ENCODE measurements around the gene SERPINF2.

The SERPINF2 gene

DNA sequence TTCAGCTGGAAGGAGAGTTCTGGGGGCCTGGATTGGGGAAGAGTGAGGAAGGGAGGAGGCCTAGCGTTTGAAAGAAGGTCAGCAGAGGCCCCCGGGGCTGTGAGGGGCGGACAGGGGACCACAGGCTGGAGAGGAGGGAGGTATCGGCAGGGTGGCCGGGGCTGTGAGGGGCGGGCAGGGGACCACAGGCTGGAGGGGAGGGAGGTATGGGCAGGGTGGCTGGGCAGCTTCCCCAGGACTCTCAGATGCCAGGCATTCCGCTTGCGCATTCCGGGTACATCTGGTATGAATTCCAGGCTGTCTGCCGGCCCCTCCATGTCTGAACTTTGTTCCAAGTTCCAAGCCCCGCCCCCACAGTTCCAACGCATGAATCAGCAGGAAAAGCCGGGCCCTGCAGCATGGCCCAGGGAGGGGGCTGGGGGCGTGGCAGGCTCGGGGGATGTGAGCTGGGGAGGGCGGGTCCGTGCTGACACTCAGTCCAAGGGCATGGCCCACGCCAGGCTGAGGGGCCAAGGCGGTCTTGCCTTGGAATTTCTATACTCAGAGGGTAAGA lies 28.2 kb upstream of the SERPINF2 start (continued):
- TF ChIP-seq, protein P1, sequence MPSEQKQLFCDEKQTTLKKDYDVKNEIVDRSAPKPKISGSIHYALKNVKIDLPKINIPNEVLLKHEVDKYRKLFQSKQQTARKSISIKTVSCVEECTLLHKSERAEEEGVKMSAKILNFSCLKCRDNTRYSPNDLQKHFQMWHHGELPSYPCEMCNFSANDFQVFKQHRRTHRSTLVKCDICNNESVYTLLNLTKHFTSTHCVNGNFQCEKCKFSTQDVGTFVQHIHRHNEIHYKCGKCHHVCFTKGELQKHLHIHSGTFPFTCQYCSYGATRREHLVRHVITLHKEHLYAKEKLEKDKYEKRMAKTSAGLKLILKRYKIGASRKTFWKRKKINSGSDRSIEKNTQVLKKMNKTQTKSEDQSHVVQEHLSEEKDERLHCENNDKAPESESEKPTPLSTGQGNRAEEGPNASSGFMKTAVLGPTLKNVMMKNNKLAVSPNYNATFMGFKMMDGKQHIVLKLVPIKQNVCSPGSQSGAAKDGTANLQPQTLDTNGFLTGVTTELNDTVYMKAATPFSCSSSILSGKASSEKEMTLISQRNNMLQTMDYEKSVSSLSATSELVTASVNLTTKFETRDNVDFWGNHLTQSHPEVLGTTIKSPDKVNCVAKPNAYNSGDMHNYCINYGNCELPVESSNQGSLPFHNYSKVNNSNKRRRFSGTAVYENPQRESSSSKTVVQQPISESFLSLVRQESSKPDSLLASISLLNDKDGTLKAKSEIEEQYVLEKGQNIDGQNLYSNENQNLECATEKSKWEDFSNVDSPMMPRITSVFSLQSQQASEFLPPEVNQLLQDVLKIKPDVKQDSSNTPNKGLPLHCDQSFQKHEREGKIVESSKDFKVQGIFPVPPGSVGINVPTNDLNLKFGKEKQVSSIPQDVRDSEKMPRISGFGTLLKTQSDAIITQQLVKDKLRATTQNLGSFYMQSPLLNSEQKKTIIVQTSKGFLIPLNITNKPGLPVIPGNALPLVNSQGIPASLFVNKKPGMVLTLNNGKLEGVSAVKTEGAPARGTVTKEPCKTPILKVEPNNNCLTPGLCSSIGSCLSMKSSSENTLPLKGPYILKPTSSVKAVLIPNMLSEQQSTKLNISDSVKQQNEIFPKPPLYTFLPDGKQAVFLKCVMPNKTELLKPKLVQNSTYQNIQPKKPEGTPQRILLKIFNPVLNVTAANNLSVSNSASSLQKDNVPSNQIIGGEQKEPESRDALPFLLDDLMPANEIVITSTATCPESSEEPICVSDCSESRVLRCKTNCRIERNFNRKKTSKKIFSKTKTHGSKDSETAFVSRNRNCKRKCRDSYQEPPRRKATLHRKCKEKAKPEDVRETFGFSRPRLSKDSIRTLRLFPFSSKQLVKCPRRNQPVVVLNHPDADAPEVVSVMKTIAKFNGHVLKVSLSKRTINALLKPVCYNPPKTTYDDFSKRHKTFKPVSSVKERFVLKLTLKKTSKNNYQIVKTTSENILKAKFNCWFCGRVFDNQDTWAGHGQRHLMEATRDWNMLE (tag by site-specific recombination; conservative IDR thresholded peaks at IDR 0.05; ENCODE audit: low read depth), result no peak
- TF ChIP-seq, protein P2, sequence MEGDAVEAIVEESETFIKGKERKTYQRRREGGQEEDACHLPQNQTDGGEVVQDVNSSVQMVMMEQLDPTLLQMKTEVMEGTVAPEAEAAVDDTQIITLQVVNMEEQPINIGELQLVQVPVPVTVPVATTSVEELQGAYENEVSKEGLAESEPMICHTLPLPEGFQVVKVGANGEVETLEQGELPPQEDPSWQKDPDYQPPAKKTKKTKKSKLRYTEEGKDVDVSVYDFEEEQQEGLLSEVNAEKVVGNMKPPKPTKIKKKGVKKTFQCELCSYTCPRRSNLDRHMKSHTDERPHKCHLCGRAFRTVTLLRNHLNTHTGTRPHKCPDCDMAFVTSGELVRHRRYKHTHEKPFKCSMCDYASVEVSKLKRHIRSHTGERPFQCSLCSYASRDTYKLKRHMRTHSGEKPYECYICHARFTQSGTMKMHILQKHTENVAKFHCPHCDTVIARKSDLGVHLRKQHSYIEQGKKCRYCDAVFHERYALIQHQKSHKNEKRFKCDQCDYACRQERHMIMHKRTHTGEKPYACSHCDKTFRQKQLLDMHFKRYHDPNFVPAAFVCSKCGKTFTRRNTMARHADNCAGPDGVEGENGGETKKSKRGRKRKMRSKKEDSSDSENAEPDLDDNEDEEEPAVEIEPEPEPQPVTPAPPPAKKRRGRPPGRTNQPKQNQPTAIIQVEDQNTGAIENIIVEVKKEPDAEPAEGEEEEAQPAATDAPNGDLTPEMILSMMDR (tag by site-specific recombination; IDR thresholded peaks at IDR 0.05), result no peak
- TF ChIP-seq ZNF561 (tag by site-specific recombination; IDR thresholded peaks at IDR 0.05; ENCODE audit: borderline replicate concordance) (no peak), HOXD13 (CRISPR knock-in tag; IDR thresholded peaks at IDR 0.05; ENCODE audit: borderline replicate concordance) (no peak), ZNF529 (tag by site-specific recombination; IDR thresholded peaks at IDR 0.05; ENCODE audit: insufficient replicate concordance) (no peak), GLI4 (tag by site-specific recombination; IDR thresholded peaks at IDR 0.05) (no peak), ZNF223 (tag by site-specific recombination; IDR thresholded peaks at IDR 0.05) (no peak), ZXDB (tag by site-specific recombination; IDR thresholded peaks at IDR 0.05) (peak; percentile 33; the same call in 1 of the 2 replicates), ZNF24 (tag by site-specific recombination; IDR thresholded peaks at IDR 0.05) (no peak), ZNF777 (tag by site-specific recombination; IDR thresholded peaks at IDR 0.05; ENCODE audit: borderline replicate concordance) (no peak), ZNF555 (tag by site-specific recombination; conservative IDR thresholded peaks at IDR 0.05) (no peak), REPIN1 (tag by site-specific recombination; IDR thresholded peaks at IDR 0.05; ENCODE audit: low read depth) (no peak), GLIS2 (tag by site-specific recombination; IDR thresholded peaks at IDR 0.05) (peak; percentile 66), KLF8 (tag by site-specific recombination; IDR thresholded peaks at IDR 0.05) (peak; percentile 46; the same call in 1 of the 2 replicates), ZNF558 (tag by site-specific recombination; IDR thresholded peaks at IDR 0.05) (no peak), ZNF239 (tag by site-specific recombination; IDR thresholded peaks at IDR 0.05) (no peak), ZBTB48 (tag by site-specific recombination; IDR thresholded peaks at IDR 0.05) (no peak; the same call in 1 of the 2 replicates), ZNF768 (tag by site-specific recombination; IDR thresholded peaks at IDR 0.05) (no peak), ZNF624 (tag by site-specific recombination; IDR thresholded peaks at IDR 0.05) (no peak)
- TF ChIP-seq, protein P3, sequence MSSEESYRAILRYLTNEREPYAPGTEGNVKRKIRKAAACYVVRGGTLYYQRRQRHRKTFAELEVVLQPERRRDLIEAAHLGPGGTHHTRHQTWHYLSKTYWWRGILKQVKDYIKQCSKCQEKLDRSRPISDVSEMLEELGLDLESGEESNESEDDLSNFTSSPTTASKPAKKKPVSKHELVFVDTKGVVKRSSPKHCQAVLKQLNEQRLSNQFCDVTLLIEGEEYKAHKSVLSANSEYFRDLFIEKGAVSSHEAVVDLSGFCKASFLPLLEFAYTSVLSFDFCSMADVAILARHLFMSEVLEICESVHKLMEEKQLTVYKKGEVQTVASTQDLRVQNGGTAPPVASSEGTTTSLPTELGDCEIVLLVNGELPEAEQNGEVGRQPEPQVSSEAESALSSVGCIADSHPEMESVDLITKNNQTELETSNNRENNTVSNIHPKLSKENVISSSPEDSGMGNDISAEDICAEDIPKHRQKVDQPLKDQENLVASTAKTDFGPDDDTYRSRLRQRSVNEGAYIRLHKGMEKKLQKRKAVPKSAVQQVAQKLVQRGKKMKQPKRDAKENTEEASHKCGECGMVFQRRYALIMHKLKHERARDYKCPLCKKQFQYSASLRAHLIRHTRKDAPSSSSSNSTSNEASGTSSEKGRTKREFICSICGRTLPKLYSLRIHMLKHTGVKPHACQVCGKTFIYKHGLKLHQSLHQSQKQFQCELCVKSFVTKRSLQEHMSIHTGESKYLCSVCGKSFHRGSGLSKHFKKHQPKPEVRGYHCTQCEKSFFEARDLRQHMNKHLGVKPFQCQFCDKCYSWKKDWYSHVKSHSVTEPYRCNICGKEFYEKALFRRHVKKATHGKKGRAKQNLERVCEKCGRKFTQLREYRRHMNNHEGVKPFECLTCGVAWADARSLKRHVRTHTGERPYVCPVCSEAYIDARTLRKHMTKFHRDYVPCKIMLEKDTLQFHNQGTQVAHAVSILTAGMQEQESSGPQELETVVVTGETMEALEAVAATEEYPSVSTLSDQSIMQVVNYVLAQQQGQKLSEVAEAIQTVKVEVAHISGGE (tag by site-specific recombination; conservative IDR thresholded peaks at IDR 0.05; ENCODE audit: low read depth), result no peak
- TF ChIP-seq, protein P4, sequence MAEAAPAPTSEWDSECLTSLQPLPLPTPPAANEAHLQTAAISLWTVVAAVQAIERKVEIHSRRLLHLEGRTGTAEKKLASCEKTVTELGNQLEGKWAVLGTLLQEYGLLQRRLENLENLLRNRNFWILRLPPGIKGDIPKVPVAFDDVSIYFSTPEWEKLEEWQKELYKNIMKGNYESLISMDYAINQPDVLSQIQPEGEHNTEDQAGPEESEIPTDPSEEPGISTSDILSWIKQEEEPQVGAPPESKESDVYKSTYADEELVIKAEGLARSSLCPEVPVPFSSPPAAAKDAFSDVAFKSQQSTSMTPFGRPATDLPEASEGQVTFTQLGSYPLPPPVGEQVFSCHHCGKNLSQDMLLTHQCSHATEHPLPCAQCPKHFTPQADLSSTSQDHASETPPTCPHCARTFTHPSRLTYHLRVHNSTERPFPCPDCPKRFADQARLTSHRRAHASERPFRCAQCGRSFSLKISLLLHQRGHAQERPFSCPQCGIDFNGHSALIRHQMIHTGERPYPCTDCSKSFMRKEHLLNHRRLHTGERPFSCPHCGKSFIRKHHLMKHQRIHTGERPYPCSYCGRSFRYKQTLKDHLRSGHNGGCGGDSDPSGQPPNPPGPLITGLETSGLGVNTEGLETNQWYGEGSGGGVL (tag by site-specific recombination; IDR thresholded peaks at IDR 0.05), result peak; percentile 69
